K562 (cell line): ENCODE data around the gene MYOZ1. TPM values are rescaled to one million over a fixed set of nuclear protein-coding genes. Genes with fewer than 3 reads are reported as not detected.
A peak's percentile ranks its signal among the peaks of the same experiment; 100 is the strongest.

ENCODE experiments used
- ELF2 ChIP-seq: fragments of 250-450 bp; sonication (Bioruptor Pico); IDR thresholded peaks from 2 replicates; pipeline ENCODE4 v1.5.0; 2021; ENCODE audit warnings: mild to moderate bottlenecking
- HDAC2 ChIP-seq: fragments of 450-650 bp; IDR thresholded peaks from 2 replicates; pipeline ENCODE4 v1.6.1; 2016; ENCODE audit warnings: mild to moderate bottlenecking
- HDGF ChIP-seq: fragments of 450-650 bp; IDR thresholded peaks from 2 replicates; pipeline ENCODE4 v1.6.1; 2016
- MNT ChIP-seq, 2 experiments: fragments of 450-650 bp; conservative IDR thresholded peaks; 2 replicates each; pipeline ENCODE4 v1.6.1; 2017; ENCODE audit warnings: mild to moderate bottlenecking in 2 of 2, moderate library complexity in 2 of 2
- MTA3 ChIP-seq: fragments of 450-650 bp; formaldehyde crosslinking; IDR thresholded peaks from 2 replicates; pipeline ENCODE4 v1.6.1; 2017; ENCODE audit warnings: mild to moderate bottlenecking, borderline replicate concordance
- RBM17 ChIP-seq: fragments of 200-400 bp; formaldehyde crosslinking; IDR thresholded peaks from 2 replicates; pipeline ENCODE4 v1.6.1; 2017; ENCODE audit warnings: low read depth, mild to moderate bottlenecking, low read length, borderline replicate concordance
- ZBTB26 ChIP-seq: fragments of 450-650 bp; formaldehyde crosslinking; IDR thresholded peaks from 2 replicates; pipeline ENCODE4 v1.4.0; 2022; ENCODE audit warnings: missing genetic modification characterization
- ZNF407 ChIP-seq: fragments of 450-650 bp; IDR thresholded peaks from 2 replicates; pipeline ENCODE4 v1.6.1; 2016; ENCODE audit warnings: low read depth
- ZNF408 ChIP-seq: fragments of 250-450 bp; sonication (Bioruptor Pico); IDR thresholded peaks from 2 replicates; pipeline ENCODE4 v1.4.0; 2020; ENCODE audit warnings: low read depth, mild to moderate bottlenecking, moderate library complexity
- polyA plus RNA-seq, 8 experiments: library from polyadenylated mRNA; depleted of rRNA in 4 of 8; stranded (reverse) in 5 of 8; unstranded in 3 of 8; fragments of >200 nt; fragmentation: Nextera tagmentation in 2 of 8; fragmentation: Illumina TruSeq in 1 of 8; extraction: Ambion mirVana in 2 of 8; extraction: Trizol in 1 of 8; gene quantifications; 2 replicates each; pipeline versions ENCODE4 v1.2.1 to v1.2.3, GENCODE V29; 2011 to 2014; ENCODE audit warnings: inconsistent platforms in 1 of 8, missing spikeins in 1 of 8
- total RNA-seq, 7 experiments: library from RNA; depleted of rRNA in 6 of 7; stranded (reverse); fragments of >200 nt in 6 of 7; fragmentation: Illumina TruSeq in 2 of 7; extraction: Trizol in 2 of 7; gene quantifications; 2 replicates each; pipeline versions ENCODE4 v1.2.1 to v1.2.3, GENCODE V29; 2011 to 2021; ENCODE audit warnings: low replicate concordance in 1 of 7

MYOZ1 gene
- total and polyA plus RNA-seq, 9 of the 15 experiments (the other 6 are each of a cell fraction or from before 2014, with no cell fraction given) = 0.03 to 0.18 (median 0.07) TPM; not detected in 5

- TF ChIP-seq MNT (conservative IDR thresholded peaks at IDR 0.05) (peak in 1 of 2 experiments; percentile 69; a peak in 1 of 4 replicates), ZNF407 (0 out of 2 replicates have a peak, but pooled peaks have one; percentile 30), RBM17 (no peak), MTA3 (peak; percentile 61; the same call in 1 of the 2 replicates), ZBTB26 (0 out of 2 replicates have a peak, but pooled peaks have one; percentile 53), HDGF (0 out of 2 replicates have a peak, but pooled peaks have one; percentile 33), HDAC2 (peak; percentile 43), ELF2 (CRISPR knock-in tag) (no peak), ZNF408 (CRISPR knock-in tag) (no peak)
Observed at GRCh38 chr10:73625004-73625883, 16.0 kb downstream of the MYOZ1 start (continued).
